Measurements from ENCODE around the gene CHERP. TPM values are rescaled to one million over a fixed set of nuclear protein-coding genes. Genes with fewer than 3 reads are reported as not detected.

The CHERP gene
- total RNA-seq, 1 donor from 2014 or later = 17.2 TPM

GRCh38 chr19:16531380-16531669 lies 10.9 kb downstream of the CHERP start:
- intact Hi-C loops (cut with DNase I) = no loop called here
- H3K9me3 ChIP-seq = no peaks in the 10 kb centered on the region
- H3K27ac ChIP-seq = no peak overlapping the region
- no peaks in the 10 kb centered on the region for H3K27me3 ChIP-seq
- TF ChIP-seq POLR2AphosphoS5 (IDR thresholded peaks at IDR 0.05; ENCODE audit: insufficient read depth in 1 of 2, low read depth in 1 of 2) (no peak), POLR2A (IDR thresholded peaks at IDR 0.05) (no peak), CTCF (IDR thresholded peaks at IDR 0.05) (no peak)
- H3K4me1 ChIP-seq = no peaks in the 10 kb centered on the region
- peaks cover 0 to 97% of the 10 kb centered on the region in 2 donors for H3K36me3 ChIP-seq
- no peak overlapping the region for H3K4me3 ChIP-seq
- no peak for DNase-seq (ENCODE audit: extremely low spot score in 2 of 2)

- TF ChIP-seq POLR2AphosphoS5 (IDR thresholded peaks at IDR 0.05; ENCODE audit: insufficient read depth in 1 of 2, low read depth in 1 of 2) = no peak
- no peak for TF ChIP-seq POLR2A (IDR thresholded peaks at IDR 0.05)
- TF ChIP-seq CTCF (IDR thresholded peaks at IDR 0.05) = no peak
- intact Hi-C loops (cut with DNase I) = no loop called here
These were observed 11.5 kb downstream of the CHERP start for GRCh38 chr19:16530540-16531379.

GRCh38 chr19:16529466-16530144 lies 12.6 kb downstream of the CHERP start:
- intact Hi-C loops (cut with DNase I) = no loop called here
- Histone ChIP-seq H3K27me3 (no peaks in the 10 kb centered on the region), H3K27ac (no peak overlapping the region), H3K4me1 (no peaks in the 10 kb centered on the region), H3K4me3 (no peak overlapping the region), H3K36me3 (peaks cover 0 to 98% of the 10 kb centered on the region in 2 donors), H3K9me3 (no peaks in the 10 kb centered on the region)
- TF ChIP-seq CTCF (IDR thresholded peaks at IDR 0.05) (no peak), POLR2AphosphoS5 (IDR thresholded peaks at IDR 0.05; ENCODE audit: insufficient read depth in 1 of 2, low read depth in 1 of 2) (no peak), POLR2A (IDR thresholded peaks at IDR 0.05) (no peak)
- no peak for DNase-seq (ENCODE audit: extremely low spot score in 2 of 2)

More at GRCh38 chr19:16530540-16531379, 11.5 kb downstream of the CHERP start:
- Histone ChIP-seq H3K27ac (no peak overlapping the region), H3K9me3 (no peaks in the 10 kb centered on the region), H3K27me3 (no peaks in the 10 kb centered on the region), H3K4me1 (no peaks in the 10 kb centered on the region), H3K4me3 (no peak overlapping the region), H3K36me3 (peaks cover 0 to 98% of the 10 kb centered on the region in 2 donors)
- DNase-seq (ENCODE audit: extremely low spot score in 2 of 2) = no peak

GRCh38 chr19:16527971-16528521 lies 14.2 kb downstream of the CHERP start:
- no peaks in the 10 kb centered on the region for H3K4me1 ChIP-seq
- DNase-seq (ENCODE audit: extremely low spot score in 2 of 2) = no peak
- no peak for TF ChIP-seq POLR2A (IDR thresholded peaks at IDR 0.05)
- TF ChIP-seq CTCF (IDR thresholded peaks at IDR 0.05) = no peak
- TF ChIP-seq POLR2AphosphoS5 (IDR thresholded peaks at IDR 0.05; ENCODE audit: insufficient read depth in 1 of 2, low read depth in 1 of 2) = no peak
- H3K27ac ChIP-seq = no peak overlapping the region
- H3K36me3 ChIP-seq = peaks cover 0 to 97% of the 10 kb centered on the region in 2 donors
- no peaks in the 10 kb centered on the region for H3K9me3 ChIP-seq
- no peaks in the 10 kb centered on the region for H3K27me3 ChIP-seq
- no peak overlapping the region for H3K4me3 ChIP-seq
- intact Hi-C loops (cut with DNase I) = no loop called here
